HG03342 (cell line): ENCODE results near the gene CHIC1.
"Not testable (repeated sequence)": the region's sequence is repeated elsewhere in the genome, so short reads cannot be mapped to it uniquely, and the experiment has no call there.

Experiments
- ATAC-seq: cut with Tn5 transposase; IDR thresholded peaks from one replicate; pipeline ENCODE4 v1.9.1; 2021; ENCODE audit warnings: mild to moderate bottlenecking, moderate library complexity; ENCODE audit not compliant: unreplicated experiment

CHIC1 gene

GRCh38 chrX:73562984-73563737 lies at the start of gene CHIC1:
CHIC1 (plus strand) TSS chrX:73563197; CDS start chrX:73563285, 88 bp downstream.
- ATAC-seq = peak; percentile 68

- not testable (repeated sequence) for ATAC-seq
Measured at GRCh38 chrX:73522823-73523222, 40.2 kb upstream of the CHIC1 start.

- ATAC-seq = no peak
Measured at GRCh38 chrX:73524906-73525305, 38.1 kb upstream of the CHIC1 start.

GRCh38 chrX:73525928-73526690 lies 36.9 kb upstream of the CHIC1 start:
- no peak for ATAC-seq

GRCh38 chrX:73531655-73532054 lies 31.3 kb upstream of the CHIC1 start:
- not testable (repeated sequence) for ATAC-seq

GRCh38 chrX:73556159-73556558 lies 6.8 kb upstream of the CHIC1 start:
- ATAC-seq = no peak

GRCh38 chrX:73561801-73562200 lies 1.2 kb upstream of the CHIC1 start:
- no peak for ATAC-seq

GRCh38 chrX:73562458-73562857 lies 539 bp upstream of the CHIC1 start:
- ATAC-seq = no peak

- ATAC-seq = no peak
Measured at GRCh38 chrX:73563738-73564068, 706 bp downstream of the CHIC1 start.

GRCh38 chrX:73577361-73577760 lies 14.4 kb downstream of the CHIC1 start:
- ATAC-seq = no peak

- ATAC-seq = peak; percentile 47
Measured at GRCh38 chrX:73581002-73581628, 18.1 kb downstream of the CHIC1 start.

GRCh38 chrX:73597758-73598157 lies 34.8 kb downstream of the CHIC1 start:
- not testable (repeated sequence) for ATAC-seq

GRCh38 chrX:73615022-73615421 lies 52.0 kb downstream of the CHIC1 start:
- ATAC-seq = no peak

- not testable (repeated sequence) for ATAC-seq
Measured at GRCh38 chrX:73641669-73642068, 78.7 kb downstream of the CHIC1 start.

- ATAC-seq = peak; percentile 53
Measured at GRCh38 chrX:73647212-73647611, 84.2 kb downstream of the CHIC1 start.

GRCh38 chrX:73647632-73648322 lies 84.8 kb downstream of the CHIC1 start:
- peak; percentile 43 for ATAC-seq

GRCh38 chrX:73661322-73661721 lies 98.3 kb downstream of the CHIC1 start:
- not testable (repeated sequence) for ATAC-seq

GRCh38 chrX:73668779-73669178 lies 105.8 kb downstream of the CHIC1 start:
- no peak for ATAC-seq

- ATAC-seq = no peak
Measured at GRCh38 chrX:73681408-73681807, 118.4 kb downstream of the CHIC1 start.

GRCh38 chrX:73683236-73683859 lies 120.4 kb downstream of the CHIC1 start:
- ATAC-seq = no peak

- not testable (repeated sequence) for ATAC-seq
Measured at GRCh38 chrX:73707014-73707413, 144.0 kb downstream of the CHIC1 start.
